Transverse colon (tissue), 4 donors: ENCODE measurements around the gene LRRC7. TPM values are rescaled to one million over a fixed set of nuclear protein-coding genes. Genes with fewer than 3 reads are reported as not detected.

Experiments used
- DNase-seq: peaks from one replicate; pipeline ENCODE4 v3.0.0-alpha.2; 2019
- H3K27ac ChIP-seq, 4 donors: fragments of 200-600 bp; sonication (generic); 2 replicates each; pipeline ENCODE4 v1.5.1; 2016 to 2018; ENCODE audit warnings: inconsistent platforms in 4 of 4
- H3K27me3 ChIP-seq: fragments of 200-600 bp; sonication (generic); 2 replicates; pipeline ENCODE4 v1.5.1; 2017; ENCODE audit warnings: inconsistent platforms
- H3K36me3 ChIP-seq, 4 donors: fragments of 200-600 bp; sonication (generic); 2 replicates each; pipeline ENCODE4 v1.5.1; 2017 to 2019; ENCODE audit warnings: inconsistent platforms in 4 of 4
- H3K4me1 ChIP-seq, 4 donors: fragments of 200-600 bp; sonication (generic); 2 replicates each; pipeline ENCODE4 v1.5.1; 2017 to 2020; ENCODE audit warnings: inconsistent platforms in 4 of 4
- H3K4me3 ChIP-seq, 4 donors: fragments of 200-600 bp; sonication (generic); 1 replicate in 1 of 4; 2 replicates in 3 of 4; pipeline versions ENCODE4 v1.5.1 to v1.6.1; 2017 to 2019; ENCODE audit warnings: inconsistent platforms in 4 of 4
- H3K9me3 ChIP-seq, 2 donors: fragments of 200-600 bp; sonication (generic); 2 replicates each; pipeline ENCODE4 v1.5.1; 2017 to 2019; ENCODE audit warnings: inconsistent platforms in 2 of 2
- CTCF ChIP-seq, 5 experiments: fragments of 200-600 bp in 3 of 5; fragments of 450-650 bp in 2 of 5; sonication (generic) in 3 of 5; IDR thresholded peaks; 1 replicate in 2 of 5; 2 replicates in 3 of 5; pipeline ENCODE4 v1.5.1; 2016 to 2017; ENCODE audit warnings: antibody characterized with exemption in 5 of 5, inconsistent platforms in 3 of 5, mild to moderate bottlenecking in 2 of 5, moderate library complexity in 1 of 5
- EP300 ChIP-seq: sonication (generic); formaldehyde crosslinking; IDR thresholded peaks from one replicate; pipeline ENCODE4 v1.6.1; 2017; ENCODE audit warnings: antibody characterized with exemption, low read depth
- POLR2A ChIP-seq: fragments of 450-650 bp; IDR thresholded peaks from one replicate; pipeline ENCODE4 v1.6.1; 2016; ENCODE audit warnings: antibody characterized with exemption, mild to moderate bottlenecking, moderate library complexity
- POLR2AphosphoS5 ChIP-seq, 3 donors: sonication (generic); formaldehyde crosslinking; IDR thresholded peaks; one replicate each; pipeline ENCODE4 v1.6.1; 2016; ENCODE audit warnings: antibody characterized with exemption in 3 of 3
- WGBS, 2 donors: methylation state at CpG; one replicate each; pipeline ENCODE4 v1.1.5; 2018; ENCODE audit warnings: low coverage in 1 of 2; 5-methylcytosine and 5-hydroxymethylcytosine counted together
- in situ Hi-C, 4 donors: fragments of 200-750 bp; cut with MboI; loops; one replicate each; pipeline versions ENCODE4 v1.15.0 to v1.15.1; 2017; ENCODE audit warnings: low sequenced_read_pairs in 3 of 4, low pct_ligation_motif_present in 1 of 4, low pct_unique_long_range_greater_than_20kb in 1 of 4
- intact Hi-C: fragments of 100-400 bp; cut with DNase I; formaldehyde crosslinking; loops from one replicate; pipeline ENCODE4 v1.15.1; 2023; ENCODE audit warnings: low total_unique reads
- total RNA-seq, 4 donors: library from RNA; depleted of rRNA; stranded (reverse); fragments of >200 nt; gene quantifications; one replicate each; pipeline ENCODE4 v1.1.0, GENCODE V29; 2016

LRRC7 gene
- total RNA-seq, 4 donors from 2014 or later = 0.32 to 1.1 TPM; not detected in 2

GRCh38 chr1:70115315-70115714 lies 547.6 kb downstream of the LRRC7 start:
- WGBS, 2 donors = 83 to 91% methylated on average over 3 of the region's 3 CpGs
- no peak overlapping the region for H3K27ac ChIP-seq
- no peaks in the 10 kb centered on the region for H3K27me3 ChIP-seq
- no peak for DNase-seq
- TF ChIP-seq EP300 (no peak), POLR2A (no peak), POLR2AphosphoS5 (IDR thresholded peaks at IDR 0.05) (no peak), CTCF (IDR thresholded peaks at IDR 0.05) (no peak)
- in situ Hi-C loops = no loop called here
- no peaks in the 10 kb centered on the region for H3K4me1 ChIP-seq
- H3K4me3 ChIP-seq = no peak overlapping the region
- H3K36me3 ChIP-seq = no peaks in the 10 kb centered on the region
- no peaks in the 10 kb centered on the region for H3K9me3 ChIP-seq
- intact Hi-C loops = no loop called here

- Histone ChIP-seq H3K9me3 (no peaks in the 10 kb centered on the region), H3K4me3 (no peak overlapping the region), H3K27ac (no peak overlapping the region), H3K27me3 (no peaks in the 10 kb centered on the region), H3K36me3 (no peaks in the 10 kb centered on the region), H3K4me1 (no peaks in the 10 kb centered on the region)
- in situ Hi-C loops = no loop called here
- intact Hi-C loops = no loop called here
- DNase-seq = no peak
- TF ChIP-seq CTCF (IDR thresholded peaks at IDR 0.05) (no peak), EP300 (no peak), POLR2A (no peak), POLR2AphosphoS5 (IDR thresholded peaks at IDR 0.05) (no peak)
These were observed 549.3 kb downstream of the LRRC7 start for GRCh38 chr1:70117046-70117445.

- Histone ChIP-seq H3K27ac (no peak overlapping the region), H3K36me3 (no peaks in the 10 kb centered on the region), H3K4me3 (no peak overlapping the region), H3K4me1 (peaks cover 0 to 6% (median 2%) of the 10 kb centered on the region in 4 donors), H3K9me3 (no peaks in the 10 kb centered on the region), H3K27me3 (no peaks in the 10 kb centered on the region)
- in situ Hi-C loops = loop anchor here in 3 of 4 donors (10.0 kb wide), 2 partner anchors 371 to 381 kb away; no protein-coding TSS in a partner anchor
- WGBS, 2 donors = 73 to 81% methylated on average over 3 of the region's 3 CpGs
- TF ChIP-seq POLR2AphosphoS5 (IDR thresholded peaks at IDR 0.05) = no peak
- TF ChIP-seq EP300 = no peak
- no peak for TF ChIP-seq CTCF (IDR thresholded peaks at IDR 0.05)
- TF ChIP-seq POLR2A = no peak
- no peak for DNase-seq
- intact Hi-C loops = loop anchor here (10.0 kb wide), 1 partner anchor 381 kb away; no protein-coding TSS in a partner anchor
These were observed 566.4 kb downstream of the LRRC7 start for GRCh38 chr1:70134148-70134547.

GRCh38 chr1:70140343-70140742 lies 572.6 kb downstream of the LRRC7 start:
- intact Hi-C loops (no loop called here), in situ Hi-C loops (no loop called here)
- no peak overlapping the region for H3K4me3 ChIP-seq
- peaks cover 0 to 19% (median 5%) of the 10 kb centered on the region in 4 donors for H3K4me1 ChIP-seq
- no peaks in the 10 kb centered on the region for H3K27me3 ChIP-seq
- H3K9me3 ChIP-seq = no peaks in the 10 kb centered on the region
- H3K36me3 ChIP-seq = peaks cover 0 to 6% (median 0%) of the 10 kb centered on the region in 4 donors
- DNase-seq = no peak
- TF ChIP-seq POLR2AphosphoS5 (IDR thresholded peaks at IDR 0.05) (no peak), CTCF (IDR thresholded peaks at IDR 0.05) (no peak), EP300 (no peak), POLR2A (no peak)
- peak overlapping the region in 1 of 4 donors; percentile 5 for H3K27ac ChIP-seq
